HepG2 (cell line): ENCODE measurements around the gene ZNF77. TPM values are rescaled to one million over a fixed set of nuclear protein-coding genes. Genes with fewer than 3 reads are reported as not detected.

Experiments used
- MAFF ChIP-seq: IDR thresholded peaks from 2 replicates; pipeline ENCODE4 v1.6.1; 2011; ENCODE audit warnings: low read depth, low read length, improper control_type of control experiment
- THAP11 ChIP-seq: IDR thresholded peaks from 2 replicates; pipeline ENCODE4 v1.6.1; 2016; ENCODE audit warnings: missing biosample characterization, missing genetic modification reagents
- ZNF615 ChIP-seq: sonication (generic); formaldehyde crosslinking; IDR thresholded peaks from 2 replicates; pipeline ENCODE4 v1.5.0; 2020; ENCODE audit warnings: mild to moderate bottlenecking, missing genetic modification reagents, borderline replicate concordance
- polyA plus RNA-seq, 8 experiments: library from polyadenylated mRNA; depleted of rRNA in 3 of 8; stranded (reverse) in 7 of 8; unstranded in 1 of 8; fragments of >200 nt; fragmentation: Illumina TruSeq in 4 of 8; extraction: Trizol in 4 of 8; gene quantifications; 2 replicates each; pipeline versions ENCODE4 v1.2.1 to v1.2.3, GENCODE V29; 2011 to 2016; ENCODE audit warnings: low read depth in 4 of 8, missing spikeins in 1 of 8, mixed read lengths in 1 of 8; ENCODE audit not compliant: insufficient read depth in 1 of 8
- total RNA-seq, 5 experiments: library from RNA; depleted of rRNA; stranded (reverse); fragments of >200 nt; fragmentation: Illumina TruSeq; extraction: Trizol; gene quantifications; 2 replicates each; pipeline ENCODE4 v1.2.3, GENCODE V29; 2016; ENCODE audit warnings: low read depth in 1 of 5
- TF ChIP-seq, protein P1 (sequence below), 2 experiments: fragments of 450-650 bp in 1 of 2; sonication (generic) in 1 of 2; formaldehyde crosslinking in 1 of 2; IDR thresholded peaks; 2 replicates each; pipeline versions ENCODE4 v1.6.1 to v1.8.0; 2016 to 2022; ENCODE audit warnings: antibody characterized with exemption in 1 of 2, mild to moderate bottlenecking in 1 of 2, missing genetic modification reagents in 1 of 2

The ZNF77 gene
- total and polyA plus RNA-seq, 2 of the 13 experiments (the other 11 are each of a cell fraction or from before 2014, with no cell fraction given): 7.1 to 11.5 TPM

DNA sequence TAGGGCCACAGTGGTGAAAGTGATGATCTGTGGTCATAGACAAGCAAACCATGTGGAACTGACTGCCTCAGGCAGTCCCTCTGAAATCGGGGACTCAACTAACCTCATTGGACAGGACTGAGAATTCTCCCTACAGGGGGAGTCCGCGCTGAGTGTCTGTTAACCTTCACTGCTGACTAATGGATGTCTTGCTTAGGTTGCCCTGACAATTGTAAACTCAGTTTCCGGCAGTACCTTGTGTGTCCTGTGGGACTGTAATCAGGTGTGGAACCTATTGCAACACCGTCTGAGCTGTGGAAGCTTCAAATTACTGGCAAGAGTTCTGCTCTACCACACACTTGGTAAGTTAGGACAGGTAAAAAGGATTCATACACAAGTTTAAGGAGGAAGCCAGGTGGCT lies 21.8 kb downstream of the ZNF77 start (continued):
- no peak for TF ChIP-seq THAP11 (CRISPR knock-in tag)
- TF ChIP-seq ZNF615 (CRISPR knock-in tag): no peak
- 0 out of 2 replicates have a peak, but pooled peaks have one; percentile 23 for TF ChIP-seq MAFF
- TF ChIP-seq, protein P1, sequence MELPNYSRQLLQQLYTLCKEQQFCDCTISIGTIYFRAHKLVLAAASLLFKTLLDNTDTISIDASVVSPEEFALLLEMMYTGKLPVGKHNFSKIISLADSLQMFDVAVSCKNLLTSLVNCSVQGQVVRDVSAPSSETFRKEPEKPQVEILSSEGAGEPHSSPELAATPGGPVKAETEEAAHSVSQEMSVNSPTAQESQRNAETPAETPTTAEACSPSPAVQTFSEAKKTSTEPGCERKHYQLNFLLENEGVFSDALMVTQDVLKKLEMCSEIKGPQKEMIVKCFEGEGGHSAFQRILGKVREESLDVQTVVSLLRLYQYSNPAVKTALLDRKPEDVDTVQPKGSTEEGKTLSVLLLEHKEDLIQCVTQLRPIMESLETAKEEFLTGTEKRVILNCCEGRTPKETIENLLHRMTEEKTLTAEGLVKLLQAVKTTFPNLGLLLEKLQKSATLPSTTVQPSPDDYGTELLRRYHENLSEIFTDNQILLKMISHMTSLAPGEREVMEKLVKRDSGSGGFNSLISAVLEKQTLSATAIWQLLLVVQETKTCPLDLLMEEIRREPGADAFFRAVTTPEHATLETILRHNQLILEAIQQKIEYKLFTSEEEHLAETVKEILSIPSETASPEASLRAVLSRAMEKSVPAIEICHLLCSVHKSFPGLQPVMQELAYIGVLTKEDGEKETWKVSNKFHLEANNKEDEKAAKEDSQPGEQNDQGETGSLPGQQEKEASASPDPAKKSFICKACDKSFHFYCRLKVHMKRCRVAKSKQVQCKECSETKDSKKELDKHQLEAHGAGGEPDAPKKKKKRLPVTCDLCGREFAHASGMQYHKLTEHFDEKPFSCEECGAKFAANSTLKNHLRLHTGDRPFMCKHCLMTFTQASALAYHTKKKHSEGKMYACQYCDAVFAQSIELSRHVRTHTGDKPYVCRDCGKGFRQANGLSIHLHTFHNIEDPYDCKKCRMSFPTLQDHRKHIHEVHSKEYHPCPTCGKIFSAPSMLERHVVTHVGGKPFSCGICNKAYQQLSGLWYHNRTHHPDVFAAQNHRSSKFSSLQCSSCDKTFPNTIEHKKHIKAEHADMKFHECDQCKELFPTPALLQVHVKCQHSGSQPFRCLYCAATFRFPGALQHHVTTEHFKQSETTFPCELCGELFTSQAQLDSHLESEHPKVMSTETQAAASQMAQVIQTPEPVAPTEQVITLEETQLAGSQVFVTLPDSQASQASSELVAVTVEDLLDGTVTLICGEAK (IDR thresholded peaks at IDR 0.05): no peak
- TF ChIP-seq, protein P1 (CRISPR knock-in tag; IDR thresholded peaks at IDR 0.05): no peak
